Suppressor macrophage treated with lipopolysaccharide for 1 hour (primary cell): ENCODE data around the gene TM4SF18.
A peak's percentile ranks its signal among the peaks of the same experiment; 100 is the strongest.

Experiments used
- DNase-seq, 3 donors: peaks; one replicate each; pipeline ENCODE4 v3.0.0-alpha.2; 2020 to 2022

TM4SF18 gene

DNA sequence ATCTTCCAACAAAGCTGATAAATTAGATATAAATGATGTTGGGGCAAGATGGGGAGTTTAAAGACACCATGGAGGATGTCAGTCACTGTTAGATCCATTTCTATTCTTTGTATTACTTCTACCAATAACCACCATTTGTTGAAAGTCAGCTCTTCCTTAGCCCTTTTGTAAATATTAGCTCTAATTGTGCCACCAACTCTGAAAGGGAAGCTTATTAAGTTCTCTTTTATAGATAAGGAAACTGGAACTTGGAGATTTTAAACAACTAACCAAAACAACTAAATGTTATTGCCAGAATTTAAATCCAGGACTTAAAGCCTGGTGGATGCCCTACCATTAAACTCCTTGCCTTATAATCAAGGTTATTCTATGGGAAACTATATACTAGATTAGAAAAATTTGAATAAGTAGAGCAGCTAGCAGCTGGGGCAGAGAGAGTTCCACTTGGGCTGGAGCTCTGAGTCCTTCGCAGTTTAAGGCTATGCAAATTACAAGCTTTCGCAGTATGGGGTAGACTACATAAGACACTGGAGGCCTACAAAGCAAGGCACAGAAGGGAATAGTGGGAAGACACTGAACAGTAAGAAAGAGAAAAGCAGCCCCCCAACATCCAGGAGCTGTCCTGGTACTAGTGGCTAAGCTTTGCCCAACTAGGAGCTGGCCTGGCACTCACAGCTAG is 52.6 kb downstream of the TM4SF18 start:
- peak in 1 of 3 donors; percentile 31 for DNase-seq

GRCh38 chr3:149278911-149279310 is 54.5 kb downstream of the TM4SF18 start:
- no peak for DNase-seq

- DNase-seq, result peak; percentile 36 to 48 (median 47)
Observed at GRCh38 chr3:149277331-149277813, 56.1 kb downstream of the TM4SF18 start.

GRCh38 chr3:149276619-149277018 is 56.8 kb downstream of the TM4SF18 start:
- DNase-seq, result no peak

DNA sequence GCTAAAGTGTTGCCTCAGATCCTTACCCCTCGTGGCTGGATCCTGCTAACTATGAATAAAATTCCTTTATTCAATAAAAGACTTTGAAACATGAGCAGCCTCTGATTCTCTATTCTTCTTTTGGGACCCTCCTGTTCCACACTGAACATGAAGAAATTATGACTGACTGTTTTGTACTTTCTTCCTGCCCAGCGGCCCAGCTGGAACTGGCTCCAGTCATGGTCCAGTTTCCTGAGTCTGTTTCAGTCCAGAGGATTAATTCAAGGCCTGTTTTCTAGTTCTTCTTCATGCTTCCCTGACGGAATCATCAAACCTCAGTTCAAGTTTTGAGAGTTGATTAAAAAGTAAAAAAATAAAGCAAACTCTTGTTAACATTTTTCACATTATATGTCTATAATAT is 59.2 kb downstream of the TM4SF18 start:
- no peak for DNase-seq

- DNase-seq, result peak; percentile 72 to 87 (median 85)
Observed at GRCh38 chr3:149273096-149273751, 60.2 kb downstream of the TM4SF18 start.

GRCh38 chr3:149271669-149272068 is 61.8 kb downstream of the TM4SF18 start:
- DNase-seq, result no peak

GRCh38 chr3:149270180-149270579 is 63.3 kb downstream of the TM4SF18 start:
- no peak for DNase-seq

- DNase-seq, result no peak
Observed at GRCh38 chr3:149269687-149270086, 63.7 kb downstream of the TM4SF18 start.
